ENCODE data around the gene MUCL3. TPM values are rescaled to one million over a fixed set of nuclear protein-coding genes. Genes with fewer than 3 reads are reported as not detected.

MUCL3 gene
- total and polyA plus RNA-seq, 2 of the 8 experiments (the other 6 are each of a cell fraction or from before 2014, with no cell fraction given) = 0.15 to 0.37 TPM

GRCh38 chr6:30998785-30999184 is 58.0 kb downstream of the MUCL3 start:
- H3K18ac ChIP-seq (ENCODE audit: extremely low read depth, low read length) = no peak overlapping the region
- no peaks in the 10 kb centered on the region for H3K4me1 ChIP-seq (replicated peaks in 1 of 4; ENCODE audit: control insufficient read depth in 3 of 4, insufficient read depth in 4 of 4, low read length in 3 of 4)
- H2BK15ac ChIP-seq (ENCODE audit: low read length) = no peak overlapping the region
- ChIA-PET POLR2A (ENCODE audit: partially characterized antibody) (no interaction called here), CTCF (ENCODE audit: partially characterized antibody) (interaction anchor here (1.7 kb wide), 1 partner anchor 10 kb away, joined by 4 read pairs; no protein-coding TSS in a partner anchor)
- no peak overlapping the region for H3K9ac ChIP-seq (replicated peaks in 1 of 4; ENCODE audit: extremely low read depth in 1 of 4, low read depth in 3 of 4, low read length in 3 of 4)
- no peaks in the 10 kb centered on the region for H3K23me2 ChIP-seq (ENCODE audit: low read depth, low read length)
- H3K4me2 ChIP-seq (ENCODE audit: insufficient read depth in 1 of 2, low read depth in 2 of 2, low read length in 2 of 2) = no peak overlapping the region
- H3K27me3 ChIP-seq (replicated peaks in 1 of 4; ENCODE audit: control insufficient read depth in 3 of 4, extremely low read depth in 1 of 4, insufficient read depth in 3 of 4, low read length in 3 of 4) = no peaks in the 10 kb centered on the region
- H2BK20ac ChIP-seq (ENCODE audit: low read length) = no peak overlapping the region
- DNase-seq (ENCODE audit: low read depth in 1 of 2, low spot score in 2 of 2) (no peak), FAIRE-seq (no peak)
- H2BK120ac ChIP-seq (replicated peaks; ENCODE audit: low read depth, low read length) = no peak overlapping the region
- no peak overlapping the region for H2BK5ac ChIP-seq (ENCODE audit: low read depth, low read length)
- no peak overlapping the region for H2AK5ac ChIP-seq (ENCODE audit: low read depth, low read length)
- H3K27ac ChIP-seq (ENCODE audit: low read depth, low read length) = no peak overlapping the region
- H3K36me3 ChIP-seq (ENCODE audit: control insufficient read depth in 2 of 4, insufficient read depth in 4 of 4, low read length in 3 of 4) = no peaks in the 10 kb centered on the region
- no peaks in the 10 kb centered on the region for H3K79me1 ChIP-seq (ENCODE audit: low read depth, low read length)
- H3K23ac ChIP-seq (ENCODE audit: insufficient read length) = no peak overlapping the region
- H3K14ac ChIP-seq (ENCODE audit: insufficient read length) = no peak overlapping the region
- H3K79me2 ChIP-seq (ENCODE audit: control insufficient read depth in 1 of 2, insufficient read depth in 2 of 2, low read length in 2 of 2) = no peaks in the 10 kb centered on the region
- H4K20me1 ChIP-seq (replicated peaks in 1 of 2; ENCODE audit: control insufficient read depth in 1 of 2, insufficient read depth in 2 of 2, low read length in 2 of 2) = no peaks in the 10 kb centered on the region
- no peak overlapping the region for H3K4ac ChIP-seq (replicated peaks; ENCODE audit: insufficient read length, low read depth, low read length)
- no peak overlapping the region for H2AFZ ChIP-seq (ENCODE audit: low read length)
- no peak overlapping the region for H3K4me3 ChIP-seq (ENCODE audit: extremely low read depth in 1 of 4, insufficient read depth in 2 of 4, low read depth in 3 of 4, low read length in 4 of 4)
- H4K5ac ChIP-seq (ENCODE audit: insufficient read length, low read depth, low read length) = no peak overlapping the region
- 0 out of 4 replicates have a peak, but pooled peaks cover 0 to 2% of the 10 kb centered on the region in 2 experiments for H3K9me3 ChIP-seq (ENCODE audit: insufficient read depth in 2 of 2, low read depth in 1 of 2, low read length in 1 of 2)
- 92% methylated on average over 5 of the region's 5 CpGs; no CpG with 5 or more reads in 1 of the 2 experiments for WGBS, 2 experiments (ENCODE audit: extremely low coverage in 1 of 2, insufficient coverage in 1 of 2, insufficient read length in 1 of 2, insufficient replicate concordance in 2 of 2, low coverage in 1 of 2, low lambda C conversion rate in 2 of 2, missing lambda C conversion rate in 1 of 2)
- H2BK12ac ChIP-seq (ENCODE audit: low read depth, low read length) = no peak overlapping the region; the same call in 1 of the 2 replicates
- no peak overlapping the region for H3K56ac ChIP-seq (replicated peaks; ENCODE audit: insufficient read length, low read depth, low read length)
- H4K8ac ChIP-seq (ENCODE audit: extremely low read depth, insufficient read depth, low read length) = no peak overlapping the region
- no peak overlapping the region for H4K91ac ChIP-seq (replicated peaks; ENCODE audit: insufficient read length, low read length)
- TF ChIP-seq CHD1 (IDR thresholded peaks at IDR 0.05; ENCODE audit: low read depth, low read length) (no peak), CEBPB (IDR thresholded peaks at IDR 0.05; ENCODE audit: low read depth, low read length) (no peak), MAFK (IDR thresholded peaks at IDR 0.05; ENCODE audit: low read depth, low read length) (no peak), CREB1 (IDR thresholded peaks at IDR 0.05) (no peak), POLR2A (IDR thresholded peaks at IDR 0.05; ENCODE audit: control extremely low read depth in 1 of 2, low read depth in 2 of 2, low read length in 2 of 2) (no peak), TBP (IDR thresholded peaks at IDR 0.05; ENCODE audit: low read depth, low read length) (no peak), BACH1 (IDR thresholded peaks at IDR 0.05; ENCODE audit: low read length) (no peak), EP300 (IDR thresholded peaks at IDR 0.05; ENCODE audit: borderline replicate concordance in 1 of 2, low read depth in 2 of 2, low read length in 2 of 2) (no peak), KDM5A (IDR thresholded peaks at IDR 0.05; ENCODE audit: low read length) (no peak), CHD2 (IDR thresholded peaks at IDR 0.05; ENCODE audit: low read length) (no peak), SP2 (IDR thresholded peaks at IDR 0.05; ENCODE audit: low read length) (no peak)

All from H1 (cell line).